ENCODE results near the gene STK39.

STK39 gene

GRCh38 chr2:168182550-168183249, 64.7 kb downstream of the STK39 start:
- DNase-seq = no peak

- no peak for DNase-seq
These were observed 65.6 kb downstream of the STK39 start for GRCh38 chr2:168181825-168182224.

- no peak for DNase-seq
These were observed 66.5 kb downstream of the STK39 start for GRCh38 chr2:168180914-168181313.

- DNase-seq = no peak
These were observed 66.9 kb downstream of the STK39 start for GRCh38 chr2:168180483-168180882.

GRCh38 chr2:168179592-168179991, 67.8 kb downstream of the STK39 start:
- DNase-seq = no peak

GRCh38 chr2:168178520-168179324, 68.7 kb downstream of the STK39 start:
- DNase-seq = no peak

GRCh38 chr2:168176402-168176801, 71.0 kb downstream of the STK39 start:
- DNase-seq = no peak

GRCh38 chr2:168175469-168175868, 71.9 kb downstream of the STK39 start:
- no peak for DNase-seq

- no peak for DNase-seq
These were observed 72.6 kb downstream of the STK39 start for GRCh38 chr2:168174756-168175155.

- no peak for DNase-seq
These were observed 75.3 kb downstream of the STK39 start for GRCh38 chr2:168172071-168172470.

GRCh38 chr2:168171059-168171762, 76.2 kb downstream of the STK39 start:
- DNase-seq = no peak

GRCh38 chr2:168169097-168169745, 78.2 kb downstream of the STK39 start:
- DNase-seq = no peak

GRCh38 chr2:168167511-168168263, 79.7 kb downstream of the STK39 start:
- DNase-seq = no peak

- no peak for DNase-seq
These were observed 80.4 kb downstream of the STK39 start for GRCh38 chr2:168166902-168167510.

GRCh38 chr2:168165985-168166901, 81.2 kb downstream of the STK39 start:
- no peak for DNase-seq

GRCh38 chr2:168165397-168165796, 82.0 kb downstream of the STK39 start:
- no peak for DNase-seq

GRCh38 chr2:168160897-168161296, 86.5 kb downstream of the STK39 start:
- DNase-seq = no peak

- DNase-seq = no peak
These were observed 87.4 kb downstream of the STK39 start for GRCh38 chr2:168159754-168160585.

- no peak for DNase-seq
These were observed 88.8 kb downstream of the STK39 start for GRCh38 chr2:168158586-168158985.

- no peak for DNase-seq
These were observed 89.5 kb downstream of the STK39 start for GRCh38 chr2:168157926-168158325.

All from cortex of kidney (tissue), 1 donor.